Measurements from ENCODE around the gene FAM114A1. TPM values are rescaled to one million over a fixed set of nuclear protein-coding genes. Genes with fewer than 3 reads are reported as not detected.

FAM114A1 gene
- total and polyA plus RNA-seq, 4 donors: 16.2 to 71.8 (median 36.9) TPM

DNA sequence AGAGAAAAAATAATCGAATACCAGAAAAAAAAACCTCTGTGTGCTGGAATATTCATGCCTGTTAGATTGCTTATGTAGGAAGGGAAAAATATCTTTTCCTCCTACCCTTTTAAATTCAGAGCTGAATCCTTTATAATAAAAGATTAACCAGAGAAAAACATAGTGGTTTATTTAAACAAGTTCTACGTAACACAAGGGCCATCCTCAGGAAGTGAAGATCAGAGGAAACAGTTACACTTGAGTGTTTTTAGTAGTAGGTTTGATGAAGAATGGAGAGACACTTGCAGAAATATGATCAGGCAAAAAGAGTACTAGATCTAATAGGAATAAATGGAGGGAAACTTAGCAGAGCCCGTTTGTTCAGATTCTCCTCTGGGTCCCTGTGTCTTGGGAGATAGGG is 98.3 kb downstream of the FAM114A1 start:
- Histone ChIP-seq H3K27me3 (ENCODE audit: control insufficient read depth, insufficient read depth, low read length) (no peaks in the 10 kb centered on the region), H3K27ac (ENCODE audit: low read depth, low read length) (no peak overlapping the region), H3K36me3 (ENCODE audit: control insufficient read depth, insufficient read depth, low read length) (no peaks in the 10 kb centered on the region), H3K4me3 (ENCODE audit: low read depth, low read length) (no peak overlapping the region), H3K9me3 (ENCODE audit: control insufficient read depth, insufficient read depth, low read length) (no peaks in the 10 kb centered on the region), H3K4me1 (ENCODE audit: control insufficient read depth, insufficient read depth, low read length) (no peaks in the 10 kb centered on the region)
- WGBS (ENCODE audit: insufficient coverage): 63% methylated on average over 2 of the region's 3 CpGs
- DNase-seq (ENCODE audit: low read depth in 4 of 6, low spot score in 6 of 6): no peak

DNA sequence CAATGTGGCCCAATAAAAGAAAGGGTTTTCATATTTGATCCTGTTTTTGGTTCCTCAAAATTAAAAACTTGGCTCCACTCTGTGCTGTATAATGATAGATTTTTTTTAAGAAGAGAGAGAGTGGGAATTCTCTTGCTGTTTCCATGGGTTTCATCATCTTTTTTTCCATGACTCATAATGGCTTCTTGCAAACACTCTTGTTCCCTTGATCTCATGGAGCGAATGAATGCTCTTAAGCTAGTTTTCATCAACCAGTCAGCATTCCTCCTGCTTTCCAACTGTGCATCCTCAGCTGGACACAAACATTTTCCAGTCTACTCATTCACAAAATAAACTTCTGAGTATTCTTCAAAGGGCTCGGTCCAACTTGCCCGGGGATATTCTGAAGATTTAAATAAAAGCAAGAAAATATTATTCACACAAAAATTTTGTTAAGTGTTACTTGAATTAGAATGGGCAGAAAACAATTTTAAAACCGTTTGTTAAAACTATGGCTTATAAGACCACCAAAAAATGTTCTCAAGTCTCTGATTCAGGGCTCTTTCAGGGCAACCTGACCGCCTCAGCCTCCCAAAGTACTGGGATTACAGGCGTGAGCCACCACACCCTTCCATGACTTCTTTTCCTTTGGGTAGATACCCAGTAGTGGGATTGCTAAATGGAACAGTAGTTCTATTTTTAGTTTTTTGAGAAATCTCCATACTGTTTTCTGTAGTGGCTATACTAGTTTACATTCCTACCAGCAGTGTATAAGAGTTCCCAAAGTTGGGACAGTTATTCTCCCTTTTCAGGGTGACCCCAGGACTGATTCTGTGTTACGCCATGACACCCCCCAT is 99.9 kb downstream of the FAM114A1 start:
- H3K27ac ChIP-seq (ENCODE audit: low read depth, low read length): peak overlapping the region; percentile 42
- H3K9me3 ChIP-seq (ENCODE audit: control insufficient read depth, insufficient read depth, low read length): no peaks in the 10 kb centered on the region
- H3K4me3 ChIP-seq (ENCODE audit: low read depth, low read length): no peak overlapping the region
- DNase-seq (ENCODE audit: low read depth in 4 of 6, low spot score in 6 of 6): peak in 2 of 6 donors; percentile 67 to 72
- H3K27me3 ChIP-seq (ENCODE audit: control insufficient read depth, insufficient read depth, low read length): no peaks in the 10 kb centered on the region
- no peaks in the 10 kb centered on the region for H3K4me1 ChIP-seq (ENCODE audit: control insufficient read depth, insufficient read depth, low read length)
- no peaks in the 10 kb centered on the region for H3K36me3 ChIP-seq (ENCODE audit: control insufficient read depth, insufficient read depth, low read length)
- 73% methylated on average over 2 of the region's 7 CpGs for WGBS (ENCODE audit: insufficient coverage)

DNA sequence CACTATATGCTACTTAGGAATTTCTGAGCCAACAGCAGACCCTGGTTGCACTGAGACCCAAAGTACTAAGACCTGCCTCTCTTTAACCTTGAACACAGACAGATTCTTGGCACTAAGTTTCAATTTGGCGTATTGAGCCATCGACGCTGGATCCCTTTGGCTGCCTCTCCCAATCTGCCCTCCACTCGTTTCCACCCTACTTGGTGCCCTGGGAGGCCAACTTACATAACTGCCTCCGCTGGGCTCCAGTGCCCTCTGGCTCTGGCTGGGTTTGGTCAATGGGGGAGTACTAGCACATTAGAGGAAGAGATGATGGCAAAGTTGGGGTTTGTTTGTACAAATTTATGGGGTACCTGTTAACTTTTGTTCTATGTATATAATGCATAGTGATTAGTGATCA is 101.1 kb downstream of the FAM114A1 start:
- no peak for DNase-seq (ENCODE audit: low read depth in 4 of 6, low spot score in 6 of 6)
- Histone ChIP-seq H3K27ac (ENCODE audit: low read depth, low read length) (no peak overlapping the region), H3K36me3 (ENCODE audit: control insufficient read depth, insufficient read depth, low read length) (no peaks in the 10 kb centered on the region), H3K4me3 (ENCODE audit: low read depth, low read length) (no peak overlapping the region), H3K9me3 (ENCODE audit: control insufficient read depth, insufficient read depth, low read length) (no peaks in the 10 kb centered on the region), H3K27me3 (ENCODE audit: control insufficient read depth, insufficient read depth, low read length) (no peaks in the 10 kb centered on the region), H3K4me1 (ENCODE audit: control insufficient read depth, insufficient read depth, low read length) (no peaks in the 10 kb centered on the region)
- 87% methylated on average over 3 of the region's 5 CpGs for whole genome bisulfite sequencing (ENCODE audit: insufficient coverage)

DNA sequence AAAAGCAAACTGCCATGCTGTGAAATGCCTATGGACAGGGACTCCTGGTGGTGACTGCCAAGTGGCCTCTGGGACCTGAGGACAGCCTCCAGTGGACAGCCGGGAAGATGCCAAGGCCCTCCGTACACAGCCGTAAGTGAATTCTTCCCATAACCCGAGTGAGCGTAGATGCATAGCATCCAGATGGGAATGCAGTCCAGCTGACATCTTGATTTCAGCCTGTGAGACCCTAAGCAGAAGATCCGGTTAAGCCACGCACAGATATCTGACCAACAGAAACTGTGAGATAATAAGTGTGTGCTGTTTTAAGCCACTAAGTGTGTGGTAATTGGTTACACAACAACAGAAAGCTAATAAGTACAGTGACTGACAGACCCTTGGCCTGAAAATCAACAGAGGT is 108.7 kb downstream of the FAM114A1 start:
- Histone ChIP-seq H3K36me3 (ENCODE audit: control insufficient read depth, insufficient read depth, low read length) (no peaks in the 10 kb centered on the region), H3K4me3 (ENCODE audit: low read depth, low read length) (no peak overlapping the region), H3K9me3 (ENCODE audit: control insufficient read depth, insufficient read depth, low read length) (no peaks in the 10 kb centered on the region), H3K4me1 (ENCODE audit: control insufficient read depth, insufficient read depth, low read length) (no peaks in the 10 kb centered on the region), H3K27me3 (ENCODE audit: control insufficient read depth, insufficient read depth, low read length) (no peaks in the 10 kb centered on the region), H3K27ac (ENCODE audit: low read depth, low read length) (no peak overlapping the region)
- 94% methylated on average over 7 of the region's 7 CpGs for WGBS (ENCODE audit: insufficient coverage)
- no peak for DNase-seq (ENCODE audit: low read depth in 4 of 6, low spot score in 6 of 6)

DNA sequence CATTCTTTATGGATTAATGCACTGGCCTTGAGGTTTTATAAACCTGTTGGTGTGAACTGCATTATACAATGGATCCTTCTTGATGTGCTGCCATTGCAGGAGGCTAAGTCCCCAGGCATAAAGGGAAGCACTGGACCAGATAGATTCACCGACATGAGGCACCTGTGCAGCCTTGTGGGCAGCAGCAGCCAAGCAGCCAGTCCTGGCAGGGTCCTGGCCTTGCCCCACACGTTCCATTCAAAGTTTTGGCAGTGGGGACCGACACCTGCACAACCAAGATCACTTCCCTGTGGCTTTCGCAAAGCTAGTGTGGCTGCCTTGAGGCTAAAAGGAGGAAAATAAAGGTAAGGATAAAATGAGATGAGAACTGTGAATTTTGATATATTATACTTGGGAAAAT is 111.5 kb downstream of the FAM114A1 start:
- WGBS (ENCODE audit: insufficient coverage): 64% methylated on average over 2 of the region's 4 CpGs
- Histone ChIP-seq H3K4me3 (ENCODE audit: low read depth, low read length) (no peak overlapping the region), H3K9me3 (ENCODE audit: control insufficient read depth, insufficient read depth, low read length) (no peaks in the 10 kb centered on the region), H3K27me3 (ENCODE audit: control insufficient read depth, insufficient read depth, low read length) (no peaks in the 10 kb centered on the region), H3K4me1 (ENCODE audit: control insufficient read depth, insufficient read depth, low read length) (no peaks in the 10 kb centered on the region), H3K27ac (ENCODE audit: low read depth, low read length) (no peak overlapping the region), H3K36me3 (ENCODE audit: control insufficient read depth, insufficient read depth, low read length) (no peaks in the 10 kb centered on the region)
- DNase-seq (ENCODE audit: low read depth in 4 of 6, low spot score in 6 of 6): no peak

DNA sequence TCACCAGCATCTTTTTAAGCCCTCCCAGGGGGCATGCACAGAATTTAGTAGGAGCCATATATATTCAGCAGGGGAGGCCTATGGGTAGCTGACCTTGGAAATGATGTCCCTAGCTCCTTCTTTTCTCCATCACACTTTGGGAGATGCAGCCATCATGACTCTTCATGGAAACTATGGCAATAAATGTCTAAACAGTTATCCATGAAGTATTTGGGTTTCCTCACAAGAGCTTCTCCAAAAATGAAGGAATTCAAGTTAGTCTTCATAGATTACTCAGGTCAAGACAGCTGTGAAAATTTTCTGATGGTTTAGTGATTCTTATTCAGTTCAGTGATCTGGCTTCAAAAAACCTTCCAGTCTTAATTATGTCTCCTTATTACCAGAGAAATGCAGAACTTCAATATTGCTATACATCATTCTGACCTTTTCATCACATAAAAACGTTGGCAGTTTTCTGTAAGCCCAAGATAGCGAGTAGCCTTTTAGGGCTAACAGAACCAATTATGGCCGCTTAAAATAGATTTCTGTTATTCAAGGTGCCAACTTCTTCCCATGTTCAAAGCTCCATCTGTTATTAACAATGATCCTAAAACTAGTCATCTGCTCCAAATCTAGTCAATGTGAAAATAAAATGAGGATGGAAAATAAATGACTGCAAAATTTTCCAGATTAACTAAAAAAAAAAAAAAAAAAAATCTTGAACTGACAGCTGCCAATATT is 112.1 kb downstream of the FAM114A1 start:
- H3K4me1 ChIP-seq (ENCODE audit: control insufficient read depth, insufficient read depth, low read length): no peaks in the 10 kb centered on the region
- H3K36me3 ChIP-seq (ENCODE audit: control insufficient read depth, insufficient read depth, low read length): no peaks in the 10 kb centered on the region
- no peak overlapping the region for H3K27ac ChIP-seq (ENCODE audit: low read depth, low read length)
- no peaks in the 10 kb centered on the region for H3K27me3 ChIP-seq (ENCODE audit: control insufficient read depth, insufficient read depth, low read length)
- DNase-seq (ENCODE audit: low read depth in 4 of 6, low spot score in 6 of 6): no peak
- H3K9me3 ChIP-seq (ENCODE audit: control insufficient read depth, insufficient read depth, low read length): no peaks in the 10 kb centered on the region
- no peak overlapping the region for H3K4me3 ChIP-seq (ENCODE audit: low read depth, low read length)
- WGBS (ENCODE audit: insufficient coverage): 83% methylated on average over 3 of the region's 3 CpGs

DNA sequence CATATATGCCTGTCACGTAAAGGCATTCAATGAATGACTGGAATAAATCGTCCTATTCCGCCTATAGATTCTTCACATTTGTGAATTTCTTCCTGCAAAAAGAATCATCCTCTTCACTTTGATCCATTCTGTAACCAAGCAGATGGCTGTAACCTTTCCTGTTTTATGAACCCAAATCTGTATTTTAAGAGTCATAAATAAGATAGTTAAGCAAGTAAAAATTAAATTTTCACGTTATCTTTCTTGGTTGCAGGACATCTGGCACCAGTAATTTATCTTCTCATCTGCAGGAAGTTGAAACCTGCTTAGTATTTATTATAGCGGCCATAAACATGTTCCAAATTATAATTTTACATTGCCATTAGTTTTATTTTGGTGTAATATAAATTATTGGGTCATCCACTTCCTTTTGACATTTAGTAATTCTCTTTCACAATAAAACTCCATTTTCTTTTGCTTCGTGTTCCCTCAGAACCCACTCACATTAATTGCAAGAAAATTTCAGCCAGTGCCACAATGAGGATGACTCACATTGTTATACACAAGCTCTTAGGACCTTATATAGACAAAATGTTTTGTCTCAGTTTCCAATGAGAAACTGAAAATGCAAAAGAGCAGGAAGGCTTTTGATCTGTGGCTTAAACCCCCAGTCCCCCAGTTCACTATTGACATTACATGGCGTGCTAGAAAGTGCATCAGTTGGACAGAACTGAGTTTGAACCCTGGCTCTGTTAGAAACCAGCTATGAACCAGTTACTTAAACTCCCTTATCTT is 113.5 kb downstream of the FAM114A1 start:
- Histone ChIP-seq H3K9me3 (ENCODE audit: control insufficient read depth, insufficient read depth, low read length) (no peaks in the 10 kb centered on the region), H3K27me3 (ENCODE audit: control insufficient read depth, insufficient read depth, low read length) (no peaks in the 10 kb centered on the region), H3K27ac (ENCODE audit: low read depth, low read length) (no peak overlapping the region), H3K36me3 (ENCODE audit: control insufficient read depth, insufficient read depth, low read length) (no peaks in the 10 kb centered on the region), H3K4me1 (ENCODE audit: control insufficient read depth, insufficient read depth, low read length) (no peaks in the 10 kb centered on the region), H3K4me3 (ENCODE audit: low read depth, low read length) (no peak overlapping the region)
- DNase-seq (ENCODE audit: low read depth in 4 of 6, low spot score in 6 of 6): no peak
- WGBS (ENCODE audit: insufficient coverage): 86% methylated on average over 3 of the region's 7 CpGs

DNA sequence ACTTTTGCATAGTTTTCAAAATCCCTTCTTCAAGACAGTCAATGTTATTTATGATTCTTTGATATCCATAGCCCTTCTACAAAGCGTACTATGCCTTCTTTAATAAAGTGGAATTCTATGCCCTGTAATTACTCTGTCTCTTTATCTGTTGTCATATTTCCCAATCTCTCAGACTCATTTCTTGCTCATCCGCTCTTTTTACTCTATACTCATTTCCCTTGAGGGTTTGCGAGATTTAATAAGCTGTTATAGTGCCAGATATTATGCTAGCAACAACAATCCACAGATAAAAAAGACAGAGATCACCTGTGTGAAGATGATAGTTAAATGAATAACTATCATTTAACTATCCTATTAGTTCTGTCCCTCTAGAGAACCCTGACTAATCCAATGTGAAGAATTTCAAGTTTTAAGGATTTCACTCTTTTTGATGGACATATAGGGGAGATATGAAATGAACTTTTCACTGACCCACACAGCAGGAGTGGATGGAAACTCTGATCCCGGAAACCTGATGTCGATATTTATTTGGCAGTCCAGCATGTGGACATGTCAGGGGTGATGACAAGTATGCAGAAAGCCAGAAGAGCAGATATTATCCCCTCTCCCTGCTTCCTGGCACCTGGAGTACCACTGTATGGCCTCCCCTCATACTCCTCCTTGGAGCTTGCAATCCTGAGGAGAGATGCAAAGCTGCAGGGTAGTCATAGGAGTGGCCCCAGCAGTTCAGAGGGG is 114.9 kb downstream of the FAM114A1 start:
- Histone ChIP-seq H3K27me3 (ENCODE audit: control insufficient read depth, insufficient read depth, low read length) (no peaks in the 10 kb centered on the region), H3K4me1 (ENCODE audit: control insufficient read depth, insufficient read depth, low read length) (no peaks in the 10 kb centered on the region), H3K4me3 (ENCODE audit: low read depth, low read length) (no peak overlapping the region), H3K36me3 (ENCODE audit: control insufficient read depth, insufficient read depth, low read length) (no peaks in the 10 kb centered on the region), H3K9me3 (ENCODE audit: control insufficient read depth, insufficient read depth, low read length) (no peaks in the 10 kb centered on the region), H3K27ac (ENCODE audit: low read depth, low read length) (no peak overlapping the region)
- peak in 1 of 6 donors; percentile 54 for DNase-seq (ENCODE audit: low read depth in 4 of 6, low spot score in 6 of 6)
- 80% methylated on average over 1 of the region's 5 CpGs for WGBS (ENCODE audit: insufficient coverage)

DNA sequence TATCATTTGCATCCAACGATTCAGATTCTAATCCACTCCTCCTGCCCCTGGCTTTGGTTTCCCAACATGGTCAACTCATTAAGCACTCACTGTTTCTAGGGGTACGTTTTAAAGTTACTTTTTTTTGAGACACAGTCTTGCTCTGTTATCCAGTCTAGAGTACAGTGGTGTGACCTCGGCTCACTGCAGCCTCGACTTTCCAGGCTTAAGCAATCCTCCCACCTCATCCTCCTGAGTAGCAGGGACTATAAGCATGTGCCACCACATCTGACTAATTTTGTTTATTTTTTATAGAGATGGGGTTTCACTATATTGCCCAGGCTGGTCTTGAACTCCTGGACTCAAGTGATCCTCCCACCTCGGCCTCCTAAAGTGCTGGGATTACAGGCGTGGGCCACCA is 115.7 kb downstream of the FAM114A1 start:
- H3K9me3 ChIP-seq (ENCODE audit: control insufficient read depth, insufficient read depth, low read length): no peaks in the 10 kb centered on the region
- WGBS (ENCODE audit: insufficient coverage): 76% methylated on average over 2 of the region's 6 CpGs
- H3K4me3 ChIP-seq (ENCODE audit: low read depth, low read length): no peak overlapping the region
- no peaks in the 10 kb centered on the region for H3K27me3 ChIP-seq (ENCODE audit: control insufficient read depth, insufficient read depth, low read length)
- no peak for DNase-seq (ENCODE audit: low read depth in 4 of 6, low spot score in 6 of 6)
- no peaks in the 10 kb centered on the region for H3K4me1 ChIP-seq (ENCODE audit: control insufficient read depth, insufficient read depth, low read length)
- no peak overlapping the region for H3K27ac ChIP-seq (ENCODE audit: low read depth, low read length)
- H3K36me3 ChIP-seq (ENCODE audit: control insufficient read depth, insufficient read depth, low read length): no peaks in the 10 kb centered on the region

Measured in spinal cord (tissue), 10 donors.